Stimulated activated CD8-positive, alpha-beta memory T cell treated with anti-CD3 and anti-CD28 coated beads, Interleukin-15, amount 100 ng/mL, for 24 hours (primary cell): ENCODE results near the gene SMIM38.

Experiments used
- DNase-seq: peaks from one replicate; pipeline ENCODE4 v3.0.0-alpha.2; 2020; ENCODE audit warnings: low read depth

SMIM38 gene

DNA sequence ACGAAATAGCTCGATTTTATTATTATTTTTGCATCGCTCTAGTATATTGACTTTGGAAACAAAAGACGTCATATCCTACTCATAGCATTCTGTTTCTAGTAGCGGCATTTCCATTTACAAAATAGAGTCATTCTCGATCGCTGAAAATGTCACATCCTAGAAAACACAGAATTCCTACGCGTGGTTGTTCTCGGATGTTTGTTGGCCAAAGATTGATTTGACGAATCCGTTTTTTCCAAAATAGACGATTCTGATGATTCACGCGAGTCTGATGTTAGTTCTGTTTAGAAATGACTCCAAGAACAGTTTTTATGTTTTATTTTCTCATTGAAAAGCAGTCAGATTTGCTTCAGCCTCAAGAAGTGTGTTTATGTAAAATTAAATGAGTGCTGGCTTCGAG lies 47.6 kb downstream of the SMIM38 start:
- no peak for DNase-seq

DNA sequence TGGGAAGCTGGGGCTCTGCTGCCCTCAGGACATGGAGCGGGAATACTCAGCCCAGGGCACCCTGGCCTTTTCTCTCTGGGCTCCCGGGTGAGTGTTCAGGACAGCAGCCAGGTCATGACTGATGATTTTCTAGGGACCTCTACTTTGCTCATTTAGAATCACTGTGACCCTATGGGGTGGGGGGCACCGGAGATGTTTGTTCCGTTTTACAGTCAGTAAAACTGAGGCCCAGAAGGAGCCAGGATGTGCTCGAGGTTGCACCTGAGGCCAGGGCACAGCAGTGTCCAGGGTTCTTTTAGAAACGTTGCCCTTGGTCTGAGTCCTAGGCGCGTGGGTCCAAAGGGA lies 48.1 kb downstream of the SMIM38 start:
- DNase-seq, result no peak

DNA sequence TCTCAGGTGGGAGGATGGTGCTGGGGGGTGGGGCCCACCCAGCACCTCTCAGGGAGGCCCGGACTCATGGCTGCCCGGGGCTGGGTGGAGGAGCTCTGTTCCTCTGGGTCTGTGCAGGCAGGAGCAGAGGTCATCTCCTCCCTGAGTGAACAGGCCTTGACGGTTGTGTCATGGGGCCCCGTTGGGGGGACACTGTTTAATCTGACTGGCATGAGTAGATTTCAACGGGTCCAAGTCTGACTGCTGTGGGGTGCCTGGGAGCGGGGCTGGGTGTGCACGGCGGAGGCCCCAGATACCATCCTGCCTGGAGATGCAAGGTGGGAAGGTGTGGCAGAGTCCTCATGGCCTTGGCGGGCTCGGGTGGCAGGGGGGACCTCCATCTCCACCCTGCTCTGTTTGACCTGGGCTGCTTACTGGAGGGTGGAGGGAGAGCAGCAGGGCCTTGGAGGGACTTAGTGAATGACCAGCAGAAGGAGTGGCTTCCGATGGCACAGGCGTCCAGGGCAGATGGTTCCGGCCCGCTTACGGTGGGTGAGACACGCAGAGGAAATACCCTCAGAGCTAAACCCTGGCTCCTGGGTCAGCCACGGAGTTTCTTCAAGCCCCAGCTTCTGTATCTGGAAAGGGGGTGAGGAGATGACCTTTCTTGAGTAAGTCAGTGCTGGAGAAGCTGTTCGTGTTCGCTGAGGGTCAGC lies 48.7 kb downstream of the SMIM38 start:
- DNase-seq, result no peak

DNA sequence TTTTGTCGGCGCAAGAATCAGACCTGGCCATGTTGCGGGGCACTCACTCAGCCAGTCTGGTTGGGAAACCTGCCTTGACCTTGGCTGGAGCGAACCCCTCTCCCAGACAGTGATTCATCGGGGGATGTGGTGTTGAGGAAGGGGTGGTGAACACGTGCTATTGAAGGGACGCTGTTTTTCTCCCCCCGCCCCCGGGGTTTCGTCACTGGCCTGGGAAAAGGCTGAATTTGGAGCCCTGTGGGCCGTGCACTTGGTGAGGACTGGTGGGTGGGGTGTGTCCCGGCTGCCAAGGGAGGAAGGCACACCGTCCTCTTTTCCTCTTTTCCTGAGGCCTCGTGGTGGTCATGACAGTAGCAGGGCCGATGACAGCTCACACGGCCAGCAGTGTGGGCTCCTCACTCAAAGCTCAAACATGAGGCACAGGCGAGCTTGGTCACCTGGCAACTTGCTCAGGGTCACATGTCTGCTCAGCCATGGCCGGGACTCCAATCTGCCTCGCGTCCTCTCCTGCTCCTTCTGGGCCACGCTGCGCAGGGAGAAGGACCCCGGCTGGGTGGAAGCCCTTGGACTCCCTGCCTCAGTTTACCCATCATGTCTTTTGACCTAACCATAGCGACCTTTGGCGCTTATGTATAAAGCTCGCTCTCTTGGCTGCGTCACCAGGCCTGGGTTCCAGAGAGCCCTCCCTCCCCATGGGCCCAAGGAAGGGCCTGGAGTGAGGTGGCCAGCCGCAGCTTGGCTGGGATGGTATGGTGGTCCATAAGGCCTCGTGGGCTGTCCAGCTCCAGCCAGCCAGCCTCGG lies 49.4 kb downstream of the SMIM38 start:
- DNase-seq, result no peak
